Measurements from ENCODE around the gene IRAK2. TPM values are rescaled to one million over a fixed set of nuclear protein-coding genes. Genes with fewer than 3 reads are reported as not detected.
A peak's percentile ranks its signal among the peaks of the same experiment; 100 is the strongest.

IRAK2 gene
- total RNA-seq, 2 donors from 2014 or later = 0.26 to 0.40 TPM

DNA sequence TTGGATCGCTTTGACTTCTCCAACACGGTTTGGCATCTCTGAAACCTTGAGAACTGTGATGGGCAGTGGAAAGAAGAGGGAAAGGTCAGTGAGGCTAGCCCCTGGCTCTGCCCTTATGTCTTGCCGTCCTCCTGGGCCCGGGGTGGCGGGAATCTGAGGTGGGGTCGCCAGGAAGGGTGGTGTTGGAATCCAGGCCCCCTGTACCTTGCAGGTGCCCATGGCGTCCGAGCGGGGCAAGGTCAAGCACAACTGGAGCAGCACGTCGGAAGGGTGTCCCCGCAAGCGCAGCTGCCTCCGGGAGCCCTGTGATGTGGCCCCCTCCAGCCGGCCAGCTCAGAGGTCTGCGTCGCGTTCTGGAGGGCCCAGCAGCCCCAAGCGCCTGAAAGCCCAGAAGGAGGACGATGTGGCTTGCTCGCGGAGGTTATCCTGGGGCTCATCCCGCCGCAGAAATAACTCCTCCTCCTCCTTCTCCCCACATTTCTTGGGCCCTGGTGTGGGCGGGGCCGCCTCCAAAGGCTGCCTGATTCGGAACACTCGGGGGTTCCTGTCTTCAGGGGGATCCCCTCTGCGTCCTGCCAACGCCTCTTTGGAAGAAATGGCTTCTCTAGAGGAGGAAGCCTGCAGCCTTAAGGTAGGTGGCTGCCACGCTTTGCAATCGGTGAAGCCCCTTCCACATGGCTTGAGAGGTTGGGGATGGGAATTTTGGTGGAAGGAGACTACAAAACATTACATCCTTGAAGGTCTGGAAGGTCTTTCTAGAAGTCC, 84.4 kb downstream of the IRAK2 start:
- H3K9me3 Mint-ChIP-seq = peaks cover 38% of the 10 kb centered on the region
- peaks cover 22% of the 10 kb centered on the region for H3K4me1 Mint-ChIP-seq
- Histone ChIP-seq H3K9me3 (ENCODE audit: control insufficient read depth, low read length) (peaks cover 19% of the 10 kb centered on the region), H3K27me3 (ENCODE audit: control insufficient read depth, insufficient read depth, low read length, poor library complexity, severe bottlenecking) (no peaks in the 10 kb centered on the region), H3K27ac (ENCODE audit: low read depth, low read length) (no peak overlapping the region), H3K4me3 (ENCODE audit: low read length) (peak overlapping the region; percentile 96), H3K36me3 (ENCODE audit: control insufficient read depth, insufficient read depth, low read length) (peaks cover 18% of the 10 kb centered on the region), H3K9ac (ENCODE audit: extremely low read depth, low read length, poor library complexity, severe bottlenecking) (peak overlapping the region; percentile 81), H3K4me1 (ENCODE audit: control insufficient read depth, insufficient read depth, low read length) (no peaks in the 10 kb centered on the region)
- H3K36me3 Mint-ChIP-seq (ENCODE audit: low read depth) = peaks cover 27% of the 10 kb centered on the region
- DNase-seq = peak; percentile 72
- TF ChIP-seq, protein P1, sequence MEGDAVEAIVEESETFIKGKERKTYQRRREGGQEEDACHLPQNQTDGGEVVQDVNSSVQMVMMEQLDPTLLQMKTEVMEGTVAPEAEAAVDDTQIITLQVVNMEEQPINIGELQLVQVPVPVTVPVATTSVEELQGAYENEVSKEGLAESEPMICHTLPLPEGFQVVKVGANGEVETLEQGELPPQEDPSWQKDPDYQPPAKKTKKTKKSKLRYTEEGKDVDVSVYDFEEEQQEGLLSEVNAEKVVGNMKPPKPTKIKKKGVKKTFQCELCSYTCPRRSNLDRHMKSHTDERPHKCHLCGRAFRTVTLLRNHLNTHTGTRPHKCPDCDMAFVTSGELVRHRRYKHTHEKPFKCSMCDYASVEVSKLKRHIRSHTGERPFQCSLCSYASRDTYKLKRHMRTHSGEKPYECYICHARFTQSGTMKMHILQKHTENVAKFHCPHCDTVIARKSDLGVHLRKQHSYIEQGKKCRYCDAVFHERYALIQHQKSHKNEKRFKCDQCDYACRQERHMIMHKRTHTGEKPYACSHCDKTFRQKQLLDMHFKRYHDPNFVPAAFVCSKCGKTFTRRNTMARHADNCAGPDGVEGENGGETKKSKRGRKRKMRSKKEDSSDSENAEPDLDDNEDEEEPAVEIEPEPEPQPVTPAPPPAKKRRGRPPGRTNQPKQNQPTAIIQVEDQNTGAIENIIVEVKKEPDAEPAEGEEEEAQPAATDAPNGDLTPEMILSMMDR (conservative IDR thresholded peaks at IDR 0.05) = no peak
- peaks cover 11% of the 10 kb centered on the region for H3K27me3 Mint-ChIP-seq (ENCODE audit: insufficient read depth)
- peak overlapping the region; percentile 86 for H3K4me3 Mint-ChIP-seq
- 5 to 13% methylated on average over 11 to 32 of the region's 32 CpGs for WGBS, 2 experiments (ENCODE audit: insufficient coverage in 1 of 2, insufficient read length in 1 of 2)
- H3K27ac Mint-ChIP-seq = peak overlapping the region; percentile 90

DNA sequence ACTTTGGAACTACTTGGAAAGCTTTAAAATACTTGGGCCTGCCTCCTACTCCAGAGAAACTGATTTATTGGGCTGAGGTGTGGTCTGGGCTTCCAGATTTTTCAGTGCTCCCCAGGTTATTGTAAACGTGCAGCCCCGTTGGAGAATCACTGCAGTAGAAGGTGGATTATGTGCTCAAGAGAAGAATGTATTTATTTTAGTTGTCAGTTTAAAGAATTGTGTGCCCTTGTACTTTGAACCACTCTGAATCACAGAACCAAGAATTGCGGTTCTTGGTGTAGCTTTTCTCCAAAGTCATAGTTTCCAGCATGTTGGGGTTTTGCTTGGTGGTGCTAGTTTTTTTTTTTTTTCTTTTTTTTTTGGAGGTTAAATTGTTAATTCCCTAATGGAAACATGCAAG, 85.1 kb downstream of the IRAK2 start:
- Mint-ChIP-seq H3K27me3 (ENCODE audit: insufficient read depth) (peaks cover 11% of the 10 kb centered on the region), H3K4me3 (peak overlapping the region; percentile 86), H3K36me3 (ENCODE audit: low read depth) (peaks cover 33% of the 10 kb centered on the region), H3K9me3 (peaks cover 31% of the 10 kb centered on the region), H3K27ac (peak overlapping the region; percentile 90), H3K4me1 (peaks cover 22% of the 10 kb centered on the region)
- peaks cover 13% of the 10 kb centered on the region for H3K9me3 ChIP-seq (ENCODE audit: control insufficient read depth, low read length)
- no peaks in the 10 kb centered on the region for H3K27me3 ChIP-seq (ENCODE audit: control insufficient read depth, insufficient read depth, low read length, poor library complexity, severe bottlenecking)
- TF ChIP-seq, protein P1 (conservative IDR thresholded peaks at IDR 0.05) = no peak
- H3K9ac ChIP-seq (ENCODE audit: extremely low read depth, low read length, poor library complexity, severe bottlenecking) = peak overlapping the region; percentile 81
- WGBS, 2 experiments (ENCODE audit: insufficient coverage in 1 of 2, insufficient read length in 1 of 2) = 47% methylated on average over 3 of the region's 3 CpGs; no CpG with 5 or more reads in 1 of the 2 experiments
- no peak overlapping the region for H3K27ac ChIP-seq (ENCODE audit: low read depth, low read length)
- no peak for DNase-seq
- no peaks in the 10 kb centered on the region for H3K4me1 ChIP-seq (ENCODE audit: control insufficient read depth, insufficient read depth, low read length)
- peak overlapping the region; percentile 96 for H3K4me3 ChIP-seq (ENCODE audit: low read length)
- peaks cover 19% of the 10 kb centered on the region for H3K36me3 ChIP-seq (ENCODE audit: control insufficient read depth, insufficient read depth, low read length)

DNA sequence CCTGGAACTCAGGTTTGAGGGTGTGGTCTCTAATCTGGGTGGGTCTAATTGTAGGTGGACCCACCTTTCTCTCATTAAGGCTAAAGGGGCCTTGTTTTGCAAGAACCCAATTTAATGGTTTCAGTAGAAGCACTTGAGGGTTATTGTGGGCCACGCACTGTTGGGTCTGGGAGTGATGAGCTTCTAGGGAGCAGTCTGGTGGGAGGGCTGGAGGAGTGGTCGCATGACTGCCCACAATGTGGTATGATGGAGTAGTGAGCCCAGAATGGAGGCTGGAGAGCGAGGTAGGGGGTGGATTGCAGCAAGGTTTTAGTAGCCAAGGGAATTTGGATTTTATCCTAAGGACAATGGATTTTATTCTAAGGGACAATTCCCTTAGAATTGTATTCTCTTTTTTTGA, 86.3 kb downstream of the IRAK2 start:
- no peaks in the 10 kb centered on the region for H3K27me3 ChIP-seq (ENCODE audit: control insufficient read depth, insufficient read depth, low read length, poor library complexity, severe bottlenecking)
- Mint-ChIP-seq H3K4me1 (peaks cover 22% of the 10 kb centered on the region), H3K27ac (no peak overlapping the region), H3K27me3 (ENCODE audit: insufficient read depth) (peaks cover 11% of the 10 kb centered on the region), H3K36me3 (ENCODE audit: low read depth) (peaks cover 40% of the 10 kb centered on the region), H3K4me3 (peak overlapping the region; percentile 86), H3K9me3 (peaks cover 20% of the 10 kb centered on the region)
- H3K9me3 ChIP-seq (ENCODE audit: control insufficient read depth, low read length) = peaks cover 1% of the 10 kb centered on the region
- H3K36me3 ChIP-seq (ENCODE audit: control insufficient read depth, insufficient read depth, low read length) = peaks cover 24% of the 10 kb centered on the region
- no peaks in the 10 kb centered on the region for H3K4me1 ChIP-seq (ENCODE audit: control insufficient read depth, insufficient read depth, low read length)
- DNase-seq = no peak
- peak overlapping the region; percentile 96 for H3K4me3 ChIP-seq (ENCODE audit: low read length)
- 92 to 100% methylated on average over 3 of the region's 3 CpGs for WGBS, 2 experiments (ENCODE audit: insufficient coverage in 1 of 2, insufficient read length in 1 of 2)
- H3K27ac ChIP-seq (ENCODE audit: low read depth, low read length) = no peak overlapping the region
- TF ChIP-seq, protein P1 (conservative IDR thresholded peaks at IDR 0.05) = no peak
- no peak overlapping the region for H3K9ac ChIP-seq (ENCODE audit: extremely low read depth, low read length, poor library complexity, severe bottlenecking)

Data from endodermal cell (in vitro differentiated cells).